ENCODE data around the gene IFNL2.
"Not testable (repeated sequence)": the region's sequence is repeated elsewhere in the genome, so short reads cannot be mapped to it uniquely, and the experiment has no call there.

The IFNL2 gene

DNA sequence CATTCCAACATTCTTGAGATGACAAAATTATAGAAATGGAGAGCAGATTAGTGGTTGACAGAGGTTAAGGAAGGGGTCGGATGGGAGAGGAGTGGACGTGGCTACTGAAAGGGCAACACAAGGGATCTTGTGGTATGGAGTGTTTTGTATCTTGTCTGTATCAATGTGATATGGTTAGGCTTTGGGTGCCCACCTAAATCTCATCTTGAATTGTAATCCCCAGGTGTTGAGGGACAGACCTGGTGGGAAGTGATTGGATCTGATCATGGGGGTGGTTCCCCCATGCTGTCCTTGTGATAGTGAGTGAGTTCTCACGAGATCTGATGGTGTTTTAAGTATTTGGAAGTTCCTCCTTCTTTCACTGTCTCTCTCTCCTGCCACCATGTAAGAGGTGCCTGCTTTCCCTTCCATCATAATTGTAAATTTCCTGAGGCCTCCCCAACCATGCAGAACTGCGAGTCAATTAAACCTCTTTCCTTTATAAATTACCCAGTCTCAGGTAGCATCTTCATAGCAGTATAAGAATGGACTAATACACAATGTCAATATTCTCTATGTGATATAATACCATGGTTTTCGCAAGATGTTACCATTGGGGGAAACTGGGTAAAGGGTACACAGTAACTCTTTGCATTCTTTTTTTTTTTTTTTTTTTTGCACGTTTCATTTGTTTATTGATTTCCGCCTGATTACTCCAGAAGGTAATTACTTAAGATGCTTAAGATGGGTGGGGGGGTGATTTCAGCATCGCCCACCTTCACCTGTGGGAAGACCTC is 14.6 kb upstream of the IFNL2 start:
- no peak for DNase-seq

DNA sequence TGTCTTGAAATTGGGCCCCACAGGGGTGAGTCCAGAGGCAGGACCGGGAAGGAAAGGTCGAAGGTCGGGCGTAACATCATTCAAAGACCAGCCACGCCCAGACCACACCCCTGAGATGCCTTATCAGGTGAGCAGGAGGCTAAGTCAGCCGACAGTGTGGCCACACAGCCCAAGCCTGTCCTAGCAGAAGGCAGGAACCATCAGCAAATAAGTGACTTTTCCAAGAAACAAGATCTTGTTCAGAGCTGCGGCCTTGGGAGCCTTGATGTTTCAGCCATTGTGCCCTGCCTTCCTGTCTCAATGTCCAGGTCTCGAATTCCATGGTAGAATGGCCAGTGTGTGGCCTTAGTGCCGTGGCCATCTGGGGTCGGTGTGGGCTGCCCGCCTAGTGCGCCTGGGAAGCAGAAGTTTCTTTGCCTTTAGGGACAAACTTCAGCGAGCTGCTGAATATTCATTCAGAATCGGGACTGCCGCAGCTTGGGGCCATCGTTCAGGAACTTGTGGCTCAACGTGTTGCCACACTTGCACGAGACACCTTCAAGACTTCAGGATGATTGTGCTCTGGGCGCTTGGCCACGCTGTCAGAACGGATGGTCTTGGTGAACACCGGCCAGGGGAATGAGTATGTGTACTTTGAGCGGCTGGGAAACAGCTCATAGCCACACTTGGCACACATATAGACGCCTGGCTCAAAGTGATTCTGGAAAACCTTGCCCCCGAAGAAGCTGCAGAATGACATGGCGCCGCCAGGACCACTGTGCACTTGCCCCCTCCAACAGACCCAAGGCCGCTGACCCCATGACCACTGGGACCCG is 13.5 kb upstream of the IFNL2 start:
- DNase-seq: no peak

DNA sequence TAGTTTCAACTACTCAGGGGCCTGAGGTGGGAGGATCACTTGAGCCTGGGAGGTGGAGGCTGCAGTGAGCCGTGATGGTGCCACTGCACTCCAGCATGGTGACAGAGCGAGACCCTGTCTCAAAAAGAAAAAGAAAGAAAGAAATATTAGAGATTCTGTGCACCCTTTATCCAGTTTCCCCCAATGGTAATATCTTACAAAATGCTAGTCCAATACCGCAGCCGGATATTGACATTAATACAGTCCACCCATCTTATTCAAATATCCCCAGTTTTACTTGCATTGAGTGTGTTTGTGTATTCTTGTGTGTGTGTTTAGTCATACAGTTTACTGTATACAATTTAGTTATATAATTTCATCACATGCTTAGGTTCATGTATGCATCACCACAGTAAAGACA is 11.0 kb upstream of the IFNL2 start:
- DNase-seq: no peak

DNA sequence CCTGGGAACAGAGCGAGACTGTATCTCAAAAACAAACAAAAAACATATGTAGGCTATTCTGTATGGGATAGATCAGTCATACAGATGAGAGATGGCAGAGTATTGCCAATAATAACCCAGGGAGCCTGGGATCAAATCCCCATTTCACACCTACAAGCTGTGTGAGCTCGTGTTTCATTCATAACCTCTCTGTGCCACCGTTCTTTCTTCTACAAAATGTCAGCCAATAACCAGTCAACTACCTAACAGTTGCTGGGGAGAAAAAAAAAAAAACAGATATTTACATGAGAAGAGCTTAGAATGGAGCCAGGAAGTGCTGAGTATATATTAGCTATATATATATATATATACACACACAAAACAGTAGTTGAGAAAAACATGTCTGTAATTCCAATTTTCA is 6.5 kb upstream of the IFNL2 start:
- no peak for DNase-seq

DNA sequence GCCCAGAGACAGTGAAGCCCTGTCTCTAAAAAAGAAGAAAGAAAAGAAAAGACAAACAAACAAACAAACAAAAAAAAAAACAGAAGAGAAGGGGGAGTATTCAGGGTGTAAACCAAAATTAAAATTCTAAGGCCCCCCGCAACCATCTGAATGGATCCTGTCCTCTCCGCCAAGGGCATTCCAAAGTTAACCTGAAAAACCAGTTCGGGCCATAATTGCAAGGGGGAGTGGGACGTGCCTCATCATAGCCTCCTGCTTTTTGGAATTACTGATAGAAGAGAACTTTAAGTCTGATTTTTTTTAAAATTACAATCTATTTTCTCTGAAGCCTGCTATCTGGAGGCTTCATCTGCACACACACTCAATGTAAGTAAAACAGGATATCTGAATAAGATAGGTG is 5.7 kb upstream of the IFNL2 start:
- DNase-seq: no peak

DNA sequence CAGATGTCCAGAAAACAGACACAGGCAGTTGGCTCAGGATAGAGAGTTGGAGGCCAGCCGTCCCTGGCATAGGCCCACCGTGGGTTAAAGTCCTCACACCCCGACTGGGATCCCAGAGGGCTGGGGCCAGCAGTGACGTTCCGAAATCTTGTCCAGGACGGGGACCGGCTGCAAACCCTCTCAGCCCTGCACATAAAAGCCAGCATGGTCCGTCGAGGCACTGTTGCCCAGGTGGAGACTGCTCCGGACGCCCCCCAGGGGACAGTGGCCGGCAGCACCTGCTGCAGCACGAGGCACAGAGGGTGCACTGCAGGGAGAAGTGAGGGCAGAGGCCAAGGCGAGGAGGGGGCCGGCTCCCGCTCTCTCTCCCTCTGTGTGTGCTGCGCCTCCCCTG is 4.3 kb upstream of the IFNL2 start:
- no peak for DNase-seq

GRCh38 chr19:39264306-39265290 is 3.6 kb upstream of the IFNL2 start:
- peak; percentile 6 for DNase-seq

DNA sequence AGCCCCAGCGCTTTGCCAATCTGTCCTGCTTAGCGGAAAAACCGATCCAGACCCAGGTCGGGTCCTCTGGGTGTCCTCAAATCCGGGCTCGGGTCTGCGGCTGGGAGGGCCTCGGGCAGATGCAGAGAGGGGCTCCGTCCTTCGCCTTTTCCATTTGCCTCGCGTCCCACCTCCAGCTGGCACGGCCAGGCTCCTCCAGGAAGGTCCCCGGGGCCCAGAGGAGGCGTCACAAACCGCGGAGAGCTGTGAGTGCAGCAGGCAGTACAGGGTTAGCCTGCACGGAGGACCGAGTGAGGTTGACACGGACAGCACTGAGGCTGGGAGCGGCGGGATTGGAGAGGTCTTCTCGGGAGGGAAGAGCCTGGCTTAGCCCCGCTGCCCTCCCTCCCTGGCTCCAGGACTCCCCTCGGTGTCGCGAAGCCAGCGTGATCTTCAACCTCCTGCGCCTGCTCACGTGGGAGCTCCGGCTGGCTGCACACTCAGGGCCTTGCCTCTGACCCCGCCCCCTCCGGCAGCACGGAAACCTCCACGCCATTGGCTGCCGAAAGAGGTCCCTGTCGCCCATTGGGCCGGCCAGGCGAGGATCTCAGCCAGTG is 2.8 kb upstream of the IFNL2 start:
- DNase-seq: no peak

DNA sequence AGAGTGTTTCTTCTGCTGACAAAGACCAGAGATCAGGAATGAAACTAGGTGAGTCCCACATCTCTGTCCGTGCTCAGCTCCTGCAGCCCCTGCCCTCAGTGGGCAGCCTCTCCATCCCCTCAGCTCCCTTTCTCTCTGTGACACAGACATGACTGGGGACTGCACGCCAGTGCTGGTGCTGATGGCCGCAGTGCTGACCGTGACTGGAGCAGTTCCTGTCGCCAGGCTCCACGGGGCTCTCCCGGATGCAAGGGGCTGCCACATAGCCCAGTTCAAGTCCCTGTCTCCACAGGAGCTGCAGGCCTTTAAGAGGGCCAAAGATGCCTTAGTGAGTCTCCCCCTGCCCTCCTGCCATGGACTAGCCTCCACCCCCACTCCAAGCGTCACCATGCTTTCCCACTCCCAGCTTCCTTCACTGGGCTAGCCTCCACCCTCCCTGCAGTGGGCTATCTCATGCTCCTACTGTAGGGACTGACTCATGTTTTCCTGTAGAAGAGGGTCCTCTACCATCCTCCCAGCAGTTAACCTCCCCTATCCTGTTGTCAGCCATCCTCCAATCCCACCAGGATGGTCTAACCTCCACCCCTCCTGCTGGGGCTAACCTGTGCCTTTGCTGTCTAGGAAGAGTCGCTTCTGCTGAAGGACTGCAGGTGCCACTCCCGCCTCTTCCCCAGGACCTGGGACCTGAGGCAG is 481 bp downstream of the IFNL2 start:
- not testable (repeated sequence) for DNase-seq

DNA sequence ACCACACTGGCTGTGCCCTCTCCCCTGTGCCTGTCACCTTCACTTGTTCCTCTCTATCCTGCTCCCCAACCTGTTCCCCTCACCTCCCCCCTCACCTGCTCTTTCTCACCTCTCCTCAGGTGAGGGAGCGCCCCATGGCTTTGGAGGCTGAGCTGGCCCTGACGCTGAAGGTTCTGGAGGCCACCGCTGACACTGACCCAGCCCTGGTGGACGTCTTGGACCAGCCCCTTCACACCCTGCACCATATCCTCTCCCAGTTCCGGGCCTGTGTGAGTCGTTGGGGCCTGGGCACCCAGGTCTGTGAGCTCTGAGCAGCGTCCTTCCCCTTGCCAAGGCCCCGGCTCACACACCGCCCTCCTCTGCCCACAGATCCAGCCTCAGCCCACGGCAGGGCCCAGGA is 1.2 kb downstream of the IFNL2 start:
- DNase-seq: not testable (repeated sequence)

DNA sequence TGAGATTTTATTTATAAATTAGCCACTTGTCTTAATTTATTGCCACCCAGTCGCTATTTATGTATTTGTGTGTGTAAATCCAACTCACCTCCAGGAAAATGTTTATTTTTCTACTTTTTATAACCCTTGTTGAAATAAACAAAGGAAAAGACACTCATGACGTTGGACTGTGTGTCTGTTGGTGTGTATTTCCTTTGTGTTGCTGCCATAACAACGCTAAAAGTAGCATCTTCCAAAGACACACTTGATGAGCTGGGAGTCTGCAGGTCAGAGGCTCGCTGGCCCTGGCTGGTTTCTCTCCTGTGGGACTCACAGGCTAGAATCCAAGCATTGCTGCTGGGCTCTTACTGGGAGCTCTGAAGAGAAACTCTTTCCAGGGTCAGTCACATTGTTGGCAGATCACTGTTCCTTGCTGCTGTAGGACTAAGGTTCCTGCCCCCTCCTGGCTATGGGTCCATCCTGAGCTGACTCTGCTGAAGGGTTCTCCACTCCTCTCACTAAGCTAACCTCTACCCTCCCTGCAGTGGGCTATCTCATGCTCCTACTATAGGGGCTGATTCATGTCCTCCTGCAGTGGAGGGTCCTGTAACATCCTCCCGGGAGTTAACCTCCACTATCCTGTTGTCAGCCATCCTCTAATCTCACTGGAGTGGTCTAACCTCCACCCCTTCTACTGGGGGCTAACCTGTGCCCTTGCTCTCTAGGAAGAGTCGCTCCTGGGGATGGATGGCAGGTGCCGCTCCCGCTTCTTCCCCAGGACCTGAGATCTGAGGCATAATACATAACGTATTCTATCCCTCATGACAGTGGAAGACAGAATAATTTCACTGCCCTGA is 2.1 kb downstream of the IFNL2 start:
- DNase-seq: no peak

DNA sequence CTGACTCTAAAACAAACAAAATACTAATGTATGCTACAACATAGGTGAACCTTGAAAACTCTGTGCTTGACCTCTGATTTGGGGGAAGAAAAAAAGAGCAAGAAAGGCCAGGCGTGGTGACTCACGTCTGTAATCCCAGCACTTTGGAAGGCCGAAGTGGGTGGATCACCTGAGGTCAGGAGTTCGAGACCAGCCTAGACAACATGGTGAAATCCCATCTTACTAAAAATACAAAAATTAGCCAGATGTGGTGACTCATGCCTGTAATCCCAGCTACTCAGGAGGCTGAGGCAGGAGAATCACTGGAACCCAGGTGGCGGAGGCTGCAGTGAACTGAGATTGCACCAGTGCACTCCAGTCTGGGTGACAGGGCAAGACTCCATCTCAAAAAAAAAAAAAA is 5.7 kb downstream of the IFNL2 start:
- not testable (repeated sequence) for DNase-seq

DNA sequence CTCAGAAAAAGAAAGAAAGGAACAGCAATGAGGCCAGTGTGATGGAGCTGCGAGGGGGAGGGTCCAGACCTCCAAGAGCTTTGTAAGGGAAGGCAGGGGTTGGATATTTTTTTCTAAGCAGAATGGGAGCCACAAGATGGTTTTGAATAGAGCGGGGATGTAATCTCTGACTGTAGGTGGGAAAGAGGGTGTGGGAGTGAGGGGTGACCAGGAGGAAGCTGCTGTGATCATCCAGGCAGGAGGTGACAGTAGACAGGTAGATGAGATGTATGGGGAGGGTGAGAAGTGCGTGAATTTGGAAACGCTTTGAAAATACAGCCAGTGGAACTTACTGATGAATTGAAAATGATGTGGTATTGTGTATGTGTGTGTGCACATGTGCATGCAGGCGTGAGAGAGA is 7.4 kb downstream of the IFNL2 start:
- DNase-seq: no peak

GRCh38 chr19:39276740-39277139 is 8.5 kb downstream of the IFNL2 start:
- no peak for DNase-seq

GRCh38 chr19:39277598-39277997 is 9.4 kb downstream of the IFNL2 start:
- no peak for DNase-seq

DNA sequence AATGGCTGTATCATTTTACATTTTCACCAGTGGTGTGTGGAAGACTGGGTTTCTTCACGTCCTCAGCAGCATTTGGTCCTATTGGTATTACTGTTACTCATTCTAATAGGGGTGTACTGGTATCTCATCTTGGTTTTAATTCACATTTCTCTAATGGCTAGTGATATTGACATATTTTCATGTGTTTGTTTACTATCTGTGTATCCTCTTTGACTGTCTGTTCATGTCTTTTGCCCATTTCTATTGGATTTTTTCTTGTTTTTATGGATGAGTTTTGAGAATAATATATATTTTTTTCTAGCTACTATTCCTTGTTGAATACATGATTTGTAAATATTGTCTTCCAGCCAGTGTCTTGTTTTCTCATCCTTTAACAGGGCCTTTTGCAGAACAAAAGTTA is 13.8 kb downstream of the IFNL2 start:
- no peak for DNase-seq

DNA sequence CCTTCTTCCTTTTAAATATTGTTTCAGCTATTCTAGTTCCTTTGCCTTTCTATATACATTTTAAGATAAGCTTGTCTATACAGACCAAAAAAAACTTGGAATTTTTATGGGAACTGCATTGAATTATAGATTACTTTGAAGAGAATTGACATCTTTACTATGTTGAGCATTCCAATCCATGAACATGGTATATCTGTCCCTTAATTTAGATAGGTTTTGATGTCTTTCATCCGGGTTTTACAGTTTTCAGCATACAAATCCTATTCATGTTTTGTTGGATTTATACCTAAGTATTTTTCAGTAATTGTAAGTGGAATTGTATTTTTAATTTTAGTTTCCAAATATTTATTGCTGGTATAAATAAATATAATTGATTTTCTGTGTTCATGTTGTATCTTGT is 15.8 kb downstream of the IFNL2 start:
- DNase-seq: no peak

DNA sequence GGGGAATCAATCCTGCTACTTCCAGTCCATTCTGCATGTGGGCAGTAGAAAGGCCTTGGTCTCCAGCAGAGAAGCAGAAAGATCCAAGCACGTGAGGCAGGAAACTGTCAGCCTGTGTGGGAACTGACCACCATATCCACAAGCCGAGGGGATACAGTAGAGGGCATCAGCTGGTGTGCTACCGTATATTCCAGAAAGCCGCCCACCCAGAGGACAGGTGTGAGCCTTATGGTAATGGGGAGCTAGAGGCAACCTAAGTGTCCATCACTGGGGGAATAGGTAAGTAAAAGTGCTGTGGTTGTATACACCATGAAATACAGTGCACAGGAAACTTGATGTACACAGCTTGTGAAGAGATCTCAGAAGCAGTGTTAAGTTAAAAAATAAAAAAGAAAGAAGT is 25.2 kb downstream of the IFNL2 start:
- DNase-seq: no peak

GRCh38 chr19:39296055-39296645 is 28.0 kb downstream of the IFNL2 start, which contains the start of gene IFNL1:
TSS of gene IFNL1 (plus strand) at chr19:39296407. CDS start at chr19:39296422, 15 bp downstream.
- DNase-seq: no peak

- no peak for DNase-seq
Measured at GRCh38 chr19:39296906-39297305, 28.7 kb downstream of the IFNL2 start.
